NCI-H2029 treated with DMSO at 0.1 percent for 48 hours (cell line): ENCODE data around the gene SIDT2.

Source experiments
- DNase-seq: peaks from one replicate; lab custom pipeline; 2025; lab: John Stamatoyannopoulos, UW

SIDT2 gene

GRCh38 chr11:117189191-117189940, 10.8 kb downstream of the SIDT2 start:
- no peak for DNase-seq

- no peak for DNase-seq
Measured at GRCh38 chr11:117189941-117190544, 11.5 kb downstream of the SIDT2 start.

- DNase-seq, result no peak
Measured at GRCh38 chr11:117191680-117192400, 13.3 kb downstream of the SIDT2 start.

GRCh38 chr11:117192401-117192875, 13.9 kb downstream of the SIDT2 start:
- no peak for DNase-seq

- no peak for DNase-seq
Measured at GRCh38 chr11:117193130-117194020, 14.8 kb downstream of the SIDT2 start.

GRCh38 chr11:117194267-117194666, 15.7 kb downstream of the SIDT2 start:
- DNase-seq, result no peak

GRCh38 chr11:117195258-117195657, 16.7 kb downstream of the SIDT2 start:
- DNase-seq, result no peak

- DNase-seq, result no peak
Measured at GRCh38 chr11:117195761-117196160, 17.2 kb downstream of the SIDT2 start.

GRCh38 chr11:117197006-117197405, 18.5 kb downstream of the SIDT2 start:
- DNase-seq, result no peak

- DNase-seq, result no peak
Measured at GRCh38 chr11:117197516-117198456, 19.2 kb downstream of the SIDT2 start.

- no peak for DNase-seq
Measured at GRCh38 chr11:117198613-117199012, 20.1 kb downstream of the SIDT2 start.

- no peak for DNase-seq
Measured at GRCh38 chr11:117199053-117199915, 20.7 kb downstream of the SIDT2 start, which contains the start of gene TAGLN. Gene TAGLN, plus strand, starts transcription at chr11:117199370. Its CDS starts 3,644 bp downstream, at chr11:117203014.

GRCh38 chr11:117199916-117200812, 21.6 kb downstream of the SIDT2 start:
- DNase-seq, result no peak

- DNase-seq, result no peak
Measured at GRCh38 chr11:117200813-117201657, 22.5 kb downstream of the SIDT2 start.

- DNase-seq, result no peak
Measured at GRCh38 chr11:117201658-117202305, 23.2 kb downstream of the SIDT2 start.

GRCh38 chr11:117202386-117203068, 24.0 kb downstream of the SIDT2 start:
- DNase-seq, result no peak

GRCh38 chr11:117203069-117203407, 24.5 kb downstream of the SIDT2 start:
- no peak for DNase-seq
